H1 (cell line): Measurements from ENCODE around the gene ORC5. TPM values are rescaled to one million over a fixed set of nuclear protein-coding genes. Genes with fewer than 3 reads are reported as not detected.

ENCODE experiments used
- SUZ12 ChIP-seq: fragments of 200-600 bp; sonication (generic); IDR thresholded peaks from 2 replicates; pipeline ENCODE4 v1.6.1; 2012; ENCODE audit warnings: mild to moderate bottlenecking, inconsistent platforms, low read length, moderate library complexity, mixed read lengths
- polyA plus RNA-seq, 7 experiments: library from polyadenylated mRNA; depleted of rRNA in 3 of 7; stranded (reverse) in 5 of 7; unstranded in 2 of 7; fragments of >200 nt in 5 of 7; fragments of 200-250 nt in 2 of 7; gene quantifications; 1 replicate in 5 of 7; 2 replicates in 1 of 7; 4 replicates in 1 of 7; pipeline versions ENCODE4 v1.2.1 to v1.2.3, GENCODE V29; 2011 to 2013; ENCODE audit warnings: missing spikeins in 2 of 7, mixed read lengths in 2 of 7
- total RNA-seq: library from RNA; stranded (reverse); fragmentation: NEBNext Ultra II Directional; extraction: Animal tissue kit (Norgen Biotek cat#: 25700); gene quantifications from 2 replicates; pipeline ENCODE4 v1.2.1, GENCODE V29; 2021
- TF ChIP-seq, protein P1 (sequence below): fragments of 300-600 bp; sonication (generic); IDR thresholded peaks from 2 replicates; pipeline ENCODE4 v1.7.1; 2012; ENCODE audit warnings: low read length, moderate library complexity, mild to moderate bottlenecking, inconsistent platforms; ENCODE audit not compliant: insufficient replicate concordance
- TF ChIP-seq, protein P2 (sequence below), 3 experiments: IDR thresholded peaks; 1 replicate in 2 of 3; 2 replicates in 1 of 3; pipeline versions ENCODE4 v1.5.1 to v1.6.1; 2011; ENCODE audit warnings: low read length in 3 of 3, mild to moderate bottlenecking in 3 of 3, inconsistent platforms in 2 of 3, low read depth in 1 of 3, moderate library complexity in 1 of 3; ENCODE audit not compliant: insufficient read depth in 1 of 3; ENCODE audit errors: control extremely low read depth in 1 of 3

Gene ORC5
- total and polyA plus RNA-seq, 2 of the 8 experiments (the other 6 are each of a cell fraction or from before 2014, with no cell fraction given), result 7.7 to 19.9 TPM

DNA sequence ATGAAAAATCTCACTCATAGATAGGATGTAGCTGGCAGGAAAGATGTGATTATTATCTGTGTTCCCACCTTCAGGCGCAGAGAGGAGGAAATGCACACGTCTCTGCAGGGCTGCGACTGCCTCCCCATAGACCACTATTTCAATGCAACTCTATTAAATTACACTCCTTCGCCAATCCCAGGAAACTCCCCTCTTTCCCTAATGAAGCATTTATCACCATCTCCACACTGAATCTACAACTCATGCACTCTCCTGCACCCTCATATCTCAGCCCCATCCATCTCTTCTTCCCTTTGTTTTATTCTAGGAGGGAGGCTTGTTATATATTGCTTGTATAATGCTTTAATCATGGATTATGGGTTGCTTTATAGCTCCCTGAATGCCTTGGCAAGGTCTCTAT is 116.6 kb downstream of the ORC5 start (continued):
- TF ChIP-seq, protein P1, sequence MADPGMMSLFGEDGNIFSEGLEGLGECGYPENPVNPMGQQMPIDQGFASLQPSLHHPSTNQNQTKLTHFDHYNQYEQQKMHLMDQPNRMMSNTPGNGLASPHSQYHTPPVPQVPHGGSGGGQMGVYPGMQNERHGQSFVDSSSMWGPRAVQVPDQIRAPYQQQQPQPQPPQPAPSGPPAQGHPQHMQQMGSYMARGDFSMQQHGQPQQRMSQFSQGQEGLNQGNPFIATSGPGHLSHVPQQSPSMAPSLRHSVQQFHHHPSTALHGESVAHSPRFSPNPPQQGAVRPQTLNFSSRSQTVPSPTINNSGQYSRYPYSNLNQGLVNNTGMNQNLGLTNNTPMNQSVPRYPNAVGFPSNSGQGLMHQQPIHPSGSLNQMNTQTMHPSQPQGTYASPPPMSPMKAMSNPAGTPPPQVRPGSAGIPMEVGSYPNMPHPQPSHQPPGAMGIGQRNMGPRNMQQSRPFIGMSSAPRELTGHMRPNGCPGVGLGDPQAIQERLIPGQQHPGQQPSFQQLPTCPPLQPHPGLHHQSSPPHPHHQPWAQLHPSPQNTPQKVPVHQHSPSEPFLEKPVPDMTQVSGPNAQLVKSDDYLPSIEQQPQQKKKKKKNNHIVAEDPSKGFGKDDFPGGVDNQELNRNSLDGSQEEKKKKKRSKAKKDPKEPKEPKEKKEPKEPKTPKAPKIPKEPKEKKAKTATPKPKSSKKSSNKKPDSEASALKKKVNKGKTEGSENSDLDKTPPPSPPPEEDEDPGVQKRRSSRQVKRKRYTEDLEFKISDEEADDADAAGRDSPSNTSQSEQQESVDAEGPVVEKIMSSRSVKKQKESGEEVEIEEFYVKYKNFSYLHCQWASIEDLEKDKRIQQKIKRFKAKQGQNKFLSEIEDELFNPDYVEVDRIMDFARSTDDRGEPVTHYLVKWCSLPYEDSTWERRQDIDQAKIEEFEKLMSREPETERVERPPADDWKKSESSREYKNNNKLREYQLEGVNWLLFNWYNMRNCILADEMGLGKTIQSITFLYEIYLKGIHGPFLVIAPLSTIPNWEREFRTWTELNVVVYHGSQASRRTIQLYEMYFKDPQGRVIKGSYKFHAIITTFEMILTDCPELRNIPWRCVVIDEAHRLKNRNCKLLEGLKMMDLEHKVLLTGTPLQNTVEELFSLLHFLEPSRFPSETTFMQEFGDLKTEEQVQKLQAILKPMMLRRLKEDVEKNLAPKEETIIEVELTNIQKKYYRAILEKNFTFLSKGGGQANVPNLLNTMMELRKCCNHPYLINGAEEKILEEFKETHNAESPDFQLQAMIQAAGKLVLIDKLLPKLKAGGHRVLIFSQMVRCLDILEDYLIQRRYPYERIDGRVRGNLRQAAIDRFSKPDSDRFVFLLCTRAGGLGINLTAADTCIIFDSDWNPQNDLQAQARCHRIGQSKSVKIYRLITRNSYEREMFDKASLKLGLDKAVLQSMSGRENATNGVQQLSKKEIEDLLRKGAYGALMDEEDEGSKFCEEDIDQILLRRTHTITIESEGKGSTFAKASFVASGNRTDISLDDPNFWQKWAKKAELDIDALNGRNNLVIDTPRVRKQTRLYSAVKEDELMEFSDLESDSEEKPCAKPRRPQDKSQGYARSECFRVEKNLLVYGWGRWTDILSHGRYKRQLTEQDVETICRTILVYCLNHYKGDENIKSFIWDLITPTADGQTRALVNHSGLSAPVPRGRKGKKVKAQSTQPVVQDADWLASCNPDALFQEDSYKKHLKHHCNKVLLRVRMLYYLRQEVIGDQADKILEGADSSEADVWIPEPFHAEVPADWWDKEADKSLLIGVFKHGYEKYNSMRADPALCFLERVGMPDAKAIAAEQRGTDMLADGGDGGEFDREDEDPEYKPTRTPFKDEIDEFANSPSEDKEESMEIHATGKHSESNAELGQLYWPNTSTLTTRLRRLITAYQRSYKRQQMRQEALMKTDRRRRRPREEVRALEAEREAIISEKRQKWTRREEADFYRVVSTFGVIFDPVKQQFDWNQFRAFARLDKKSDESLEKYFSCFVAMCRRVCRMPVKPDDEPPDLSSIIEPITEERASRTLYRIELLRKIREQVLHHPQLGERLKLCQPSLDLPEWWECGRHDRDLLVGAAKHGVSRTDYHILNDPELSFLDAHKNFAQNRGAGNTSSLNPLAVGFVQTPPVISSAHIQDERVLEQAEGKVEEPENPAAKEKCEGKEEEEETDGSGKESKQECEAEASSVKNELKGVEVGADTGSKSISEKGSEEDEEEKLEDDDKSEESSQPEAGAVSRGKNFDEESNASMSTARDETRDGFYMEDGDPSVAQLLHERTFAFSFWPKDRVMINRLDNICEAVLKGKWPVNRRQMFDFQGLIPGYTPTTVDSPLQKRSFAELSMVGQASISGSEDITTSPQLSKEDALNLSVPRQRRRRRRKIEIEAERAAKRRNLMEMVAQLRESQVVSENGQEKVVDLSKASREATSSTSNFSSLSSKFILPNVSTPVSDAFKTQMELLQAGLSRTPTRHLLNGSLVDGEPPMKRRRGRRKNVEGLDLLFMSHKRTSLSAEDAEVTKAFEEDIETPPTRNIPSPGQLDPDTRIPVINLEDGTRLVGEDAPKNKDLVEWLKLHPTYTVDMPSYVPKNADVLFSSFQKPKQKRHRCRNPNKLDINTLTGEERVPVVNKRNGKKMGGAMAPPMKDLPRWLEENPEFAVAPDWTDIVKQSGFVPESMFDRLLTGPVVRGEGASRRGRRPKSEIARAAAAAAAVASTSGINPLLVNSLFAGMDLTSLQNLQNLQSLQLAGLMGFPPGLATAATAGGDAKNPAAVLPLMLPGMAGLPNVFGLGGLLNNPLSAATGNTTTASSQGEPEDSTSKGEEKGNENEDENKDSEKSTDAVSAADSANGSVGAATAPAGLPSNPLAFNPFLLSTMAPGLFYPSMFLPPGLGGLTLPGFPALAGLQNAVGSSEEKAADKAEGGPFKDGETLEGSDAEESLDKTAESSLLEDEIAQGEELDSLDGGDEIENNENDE, result no peak
- TF ChIP-seq SUZ12, result no peak
- TF ChIP-seq, protein P2, sequence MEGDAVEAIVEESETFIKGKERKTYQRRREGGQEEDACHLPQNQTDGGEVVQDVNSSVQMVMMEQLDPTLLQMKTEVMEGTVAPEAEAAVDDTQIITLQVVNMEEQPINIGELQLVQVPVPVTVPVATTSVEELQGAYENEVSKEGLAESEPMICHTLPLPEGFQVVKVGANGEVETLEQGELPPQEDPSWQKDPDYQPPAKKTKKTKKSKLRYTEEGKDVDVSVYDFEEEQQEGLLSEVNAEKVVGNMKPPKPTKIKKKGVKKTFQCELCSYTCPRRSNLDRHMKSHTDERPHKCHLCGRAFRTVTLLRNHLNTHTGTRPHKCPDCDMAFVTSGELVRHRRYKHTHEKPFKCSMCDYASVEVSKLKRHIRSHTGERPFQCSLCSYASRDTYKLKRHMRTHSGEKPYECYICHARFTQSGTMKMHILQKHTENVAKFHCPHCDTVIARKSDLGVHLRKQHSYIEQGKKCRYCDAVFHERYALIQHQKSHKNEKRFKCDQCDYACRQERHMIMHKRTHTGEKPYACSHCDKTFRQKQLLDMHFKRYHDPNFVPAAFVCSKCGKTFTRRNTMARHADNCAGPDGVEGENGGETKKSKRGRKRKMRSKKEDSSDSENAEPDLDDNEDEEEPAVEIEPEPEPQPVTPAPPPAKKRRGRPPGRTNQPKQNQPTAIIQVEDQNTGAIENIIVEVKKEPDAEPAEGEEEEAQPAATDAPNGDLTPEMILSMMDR (IDR thresholded peaks at IDR 0.05; ENCODE audit: control extremely low read depth in 1 of 3, insufficient read depth in 1 of 3, low read depth in 1 of 3, low read length in 3 of 3), result no peak
